T-helper 1 cell treated with Interleukin-12 subunit alpha and Interleukin-12 subunit beta and Interleukin-4 antibody, amounts not matched to agents 30 ng/mL and 1 ng/mL, for 36 hours (primary cell): ENCODE data around the gene PPP2R1B. TPM values are rescaled to one million over a fixed set of nuclear protein-coding genes. Genes with fewer than 3 reads are reported as not detected.
"Not testable (repeated sequence)": the region's sequence is repeated elsewhere in the genome, so short reads cannot be mapped to it uniquely, and the experiment has no call there.

ENCODE experiments used
- intact Hi-C: fragments of 100-400 bp; cut with micrococcal nuclease; formaldehyde crosslinking; loops from one replicate; pipeline ENCODE4 v1.15.1; 2024
- total RNA-seq: library from RNA; stranded (reverse); gene quantifications from 2 replicates; pipeline ENCODE4 v1.2.3, GENCODE V29; 2022

Gene PPP2R1B
- total RNA-seq, 1 donor from 2014 or later, result 60.7 TPM

DNA sequence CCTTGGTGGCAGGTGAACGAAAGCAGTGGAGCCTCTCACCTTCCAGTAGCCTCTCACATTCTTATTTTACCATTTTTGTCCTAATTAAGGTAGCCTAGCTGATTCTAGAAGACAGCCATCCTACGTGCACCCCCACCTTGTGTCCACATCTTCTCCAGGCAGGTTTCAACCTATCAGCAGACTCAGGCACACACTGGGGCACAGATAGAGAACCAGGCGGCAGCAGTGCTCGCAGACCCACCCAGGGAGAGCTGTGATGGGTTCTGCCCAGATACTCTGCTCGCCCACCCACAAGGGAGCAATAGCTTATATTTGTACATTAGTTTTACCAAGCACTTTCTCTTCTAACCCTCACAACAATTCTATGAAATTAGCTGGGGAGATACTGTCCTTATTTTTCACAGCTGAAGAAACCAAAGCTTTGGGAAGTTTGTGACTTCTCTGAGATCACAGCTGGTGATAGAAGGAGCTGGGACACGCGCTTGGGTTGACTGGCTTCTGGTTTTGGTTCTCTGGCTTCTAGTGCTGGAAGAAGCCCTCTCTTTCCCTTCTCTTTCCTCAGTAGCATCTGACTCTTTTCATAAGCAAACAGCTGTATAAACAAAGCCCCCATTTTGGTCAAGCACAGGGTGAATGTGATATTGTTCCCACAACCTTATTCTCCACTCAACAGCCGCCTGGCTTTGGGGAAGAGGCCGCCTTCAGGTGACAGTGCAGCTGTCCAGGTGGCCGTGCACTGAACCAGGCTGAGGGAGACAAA lies 36.9 kb downstream of the PPP2R1B start:
- intact Hi-C loops, result no loop called here

DNA sequence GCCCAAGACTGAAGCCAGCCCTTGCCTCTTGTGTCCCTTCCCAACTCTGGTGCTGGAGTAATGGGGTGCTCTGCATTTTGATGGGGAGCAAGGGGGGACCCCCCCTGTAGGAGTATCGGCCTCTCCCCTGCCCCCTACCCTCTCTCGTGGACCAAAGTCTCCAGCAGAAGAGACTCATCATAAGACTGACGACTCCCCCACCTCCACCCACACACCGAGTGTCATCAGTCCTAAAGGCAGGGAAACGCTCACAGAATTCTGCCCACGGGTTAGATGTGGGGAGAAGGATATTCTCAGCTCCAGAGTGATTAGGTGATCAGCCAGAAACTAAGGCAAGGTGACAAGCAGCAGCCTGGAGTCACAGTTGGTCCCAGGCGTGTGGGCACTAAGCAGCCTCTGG lies 38.8 kb downstream of the PPP2R1B start:
- intact Hi-C loops, result no loop called here

- intact Hi-C loops, result no loop called here
These were observed 39.9 kb downstream of the PPP2R1B start for GRCh38 chr11:111726301-111726713.

DNA sequence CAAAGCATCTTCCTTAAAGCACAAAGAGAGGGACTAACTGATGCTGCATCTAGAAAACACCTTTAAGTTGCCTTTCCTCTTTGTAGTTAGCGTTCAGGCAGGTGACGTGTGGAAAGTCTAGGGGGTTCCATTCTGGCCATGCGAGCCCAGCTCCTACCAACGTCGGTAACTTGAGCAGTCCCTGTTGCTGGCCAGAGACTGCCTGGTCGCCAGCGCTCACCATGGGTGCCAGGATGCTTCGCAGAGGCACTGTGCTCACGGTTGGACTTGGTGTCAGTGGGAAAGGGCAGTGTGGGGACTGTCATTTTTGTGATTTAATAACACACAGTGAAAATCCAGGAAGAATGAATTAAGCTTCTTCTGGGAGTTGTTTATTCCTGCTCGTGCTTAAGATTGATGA lies 40.6 kb downstream of the PPP2R1B start:
- intact Hi-C loops, result no loop called here

- intact Hi-C loops, result no loop called here
These were observed 41.5 kb downstream of the PPP2R1B start for GRCh38 chr11:111724615-111725129.

GRCh38 chr11:111723595-111723994 lies 42.6 kb downstream of the PPP2R1B start:
- intact Hi-C loops, result no loop called here

GRCh38 chr11:111722501-111722900 lies 43.7 kb downstream of the PPP2R1B start:
- intact Hi-C loops, result no loop called here

DNA sequence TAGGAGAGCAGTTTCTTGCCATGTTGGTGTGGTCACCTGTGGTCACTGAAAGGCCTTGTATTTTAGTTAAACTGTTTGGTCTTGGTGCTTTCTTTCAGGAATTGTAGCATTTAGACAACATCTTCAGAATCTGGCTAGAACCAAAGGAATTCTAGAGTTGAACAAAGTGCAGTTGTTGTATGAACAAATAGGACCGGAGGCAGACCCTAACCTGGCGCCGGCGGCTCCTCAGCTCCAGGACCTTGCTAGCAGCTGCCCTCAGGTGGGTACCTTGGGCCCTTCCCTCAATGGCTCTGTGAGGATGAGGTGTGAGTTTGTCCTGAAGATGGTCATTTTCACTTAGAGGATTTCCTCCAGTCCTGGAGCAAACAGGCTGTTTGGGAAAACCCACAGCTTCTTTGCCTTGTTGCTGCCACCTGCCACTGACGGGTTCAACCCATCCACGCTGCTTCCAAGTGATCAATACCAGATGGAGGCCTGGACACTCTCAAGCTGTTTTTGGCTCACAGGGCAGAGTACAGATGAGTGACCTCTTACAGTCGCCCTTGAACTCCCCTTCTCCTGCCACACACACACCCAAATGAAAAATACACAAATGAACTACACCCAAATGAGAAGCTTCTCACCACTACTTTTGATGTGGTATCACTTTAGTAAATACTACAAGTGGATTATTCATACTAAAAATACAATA lies 45.2 kb downstream of the PPP2R1B start:
- intact Hi-C loops, result no loop called here

- intact Hi-C loops, result no loop called here
These were observed 46.8 kb downstream of the PPP2R1B start for GRCh38 chr11:111719379-111719778.

GRCh38 chr11:111718859-111719258 lies 47.3 kb downstream of the PPP2R1B start:
- intact Hi-C loops, result no loop called here

- intact Hi-C loops, result no loop called here
These were observed 47.8 kb downstream of the PPP2R1B start for GRCh38 chr11:111718436-111718835.

GRCh38 chr11:111717660-111718059 lies 48.5 kb downstream of the PPP2R1B start:
- intact Hi-C loops, result not testable (repeated sequence)

GRCh38 chr11:111715142-111715816 lies 50.9 kb downstream of the PPP2R1B start:
- intact Hi-C loops, result no loop called here

DNA sequence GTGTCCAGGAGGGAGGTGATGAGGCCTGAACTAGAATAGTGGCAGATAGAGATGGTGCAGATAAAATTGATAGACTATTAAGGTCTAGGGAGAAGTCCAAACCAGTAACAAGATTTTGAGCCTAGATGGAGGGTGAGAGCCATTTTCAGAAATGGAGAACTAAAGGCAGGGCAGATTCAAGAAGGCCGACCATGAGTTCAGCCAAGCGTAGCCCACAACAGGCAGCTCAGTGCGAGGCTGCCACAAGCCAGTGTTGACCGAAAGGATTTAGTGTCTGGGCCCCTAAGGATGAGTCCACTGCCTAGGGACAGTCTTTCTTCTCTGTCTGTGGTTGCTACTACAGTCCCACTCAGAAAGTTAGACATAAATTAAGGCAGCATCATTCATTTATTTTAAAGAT lies 51.7 kb downstream of the PPP2R1B start:
- intact Hi-C loops, result no loop called here

GRCh38 chr11:111707691-111708067 lies 58.5 kb downstream of the PPP2R1B start:
- intact Hi-C loops, result no loop called here

GRCh38 chr11:111707039-111707690 lies 59.0 kb downstream of the PPP2R1B start:
- intact Hi-C loops, result no loop called here

- intact Hi-C loops, result no loop called here
These were observed 62.6 kb downstream of the PPP2R1B start for GRCh38 chr11:111703576-111703975.

- intact Hi-C loops, result no loop called here
These were observed 63.6 kb downstream of the PPP2R1B start for GRCh38 chr11:111702623-111703022.

DNA sequence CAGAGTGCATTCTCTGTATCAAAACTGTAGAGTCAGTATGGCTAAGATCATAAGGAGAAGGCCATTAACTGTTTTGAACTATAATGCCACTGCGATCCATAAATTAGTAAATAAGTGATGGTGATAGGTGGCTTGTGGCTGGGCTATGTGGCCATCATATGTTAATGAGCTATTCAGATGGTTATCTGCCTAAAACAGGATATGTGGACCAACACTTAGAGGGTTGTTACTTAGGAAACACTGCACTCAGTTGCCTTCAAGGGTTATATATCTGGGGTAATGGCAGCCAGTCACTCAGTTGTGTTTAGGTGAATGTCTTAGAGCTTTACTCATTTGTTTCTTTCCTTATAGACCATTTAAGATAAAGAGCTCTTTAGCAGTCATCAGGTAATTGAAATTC lies 66.0 kb downstream of the PPP2R1B start:
- intact Hi-C loops, result no loop called here

- intact Hi-C loops, result no loop called here
These were observed 66.5 kb downstream of the PPP2R1B start for GRCh38 chr11:111699579-111700156.

DNA sequence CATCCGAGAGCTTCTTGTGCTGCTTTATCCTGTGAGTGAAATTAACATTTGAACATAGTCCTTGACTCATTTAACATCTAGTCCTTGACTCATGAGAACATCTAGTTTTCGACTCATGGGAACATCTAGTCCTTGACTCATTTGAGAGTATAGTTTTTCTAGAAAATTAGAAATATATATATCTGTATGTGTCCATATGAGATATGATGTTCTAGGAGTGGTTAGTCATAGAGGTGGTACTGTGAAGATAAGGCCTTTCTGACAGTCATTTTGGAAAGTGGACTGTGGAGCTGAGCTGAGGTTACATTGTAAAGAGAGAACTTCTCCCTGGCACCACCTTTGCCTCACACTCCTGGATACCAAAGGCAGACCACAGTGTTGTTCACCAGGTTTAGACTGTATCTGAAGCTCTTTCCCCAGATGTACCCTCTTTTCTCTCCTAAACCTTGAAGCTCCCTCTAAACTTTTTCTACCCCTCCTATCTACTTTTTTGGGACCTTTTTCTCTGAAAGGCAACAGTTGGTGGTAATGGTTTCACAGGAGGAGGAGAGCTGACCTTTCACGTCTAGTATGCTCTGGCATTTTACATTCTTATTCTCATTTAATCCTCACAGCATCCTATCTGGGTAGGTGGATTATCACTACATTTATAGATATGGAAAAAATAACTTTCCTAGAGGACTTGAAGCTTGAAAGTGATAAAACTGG lies 67.2 kb downstream of the PPP2R1B start:
- intact Hi-C loops, result no loop called here
